Mesendoderm (in vitro differentiated cells): ENCODE data around the gene USP17L10.
"Not testable (repeated sequence)": the region's sequence is repeated elsewhere in the genome, so short reads cannot be mapped to it uniquely, and the experiment has no call there.

Source experiments
- DNase-seq: peaks from one replicate; pipeline ENCODE4 v3.0.0; 2013
- H2AK5ac ChIP-seq: 2 replicates; pipeline ENCODE4 v1.6.1; 2013; ENCODE audit warnings: low read length, inconsistent platforms
- H2BK120ac ChIP-seq: 2 replicates; pipeline ENCODE4 v1.6.1; 2013; ENCODE audit warnings: low read depth, mild to moderate bottlenecking, low read length, moderate library complexity, mixed read lengths
- H2BK15ac ChIP-seq: replicated peaks from 2 replicates; pipeline ENCODE4 v1.6.1; 2013; ENCODE audit warnings: low read depth, mild to moderate bottlenecking, moderate library complexity
- H2BK5ac ChIP-seq: 2 replicates; pipeline ENCODE4 v1.6.1; 2013; ENCODE audit warnings: low read length, inconsistent platforms
- H3K18ac ChIP-seq: 2 replicates; pipeline ENCODE4 v1.6.1; 2013; ENCODE audit warnings: mild to moderate bottlenecking, low read length, mixed read lengths
- H3K23ac ChIP-seq: one replicate; pipeline ENCODE4 v1.6.1; 2013; ENCODE audit warnings: low read length
- H3K27ac ChIP-seq: 2 replicates; pipeline ENCODE4 v1.5.1; 2013; ENCODE audit warnings: low read depth, mild to moderate bottlenecking, inconsistent platforms, low read length, moderate library complexity
- H3K27me3 ChIP-seq: 2 replicates; pipeline ENCODE4 v1.6.1; 2013; ENCODE audit warnings: low read length, control low read depth, mild to moderate bottlenecking, inconsistent platforms; ENCODE audit not compliant: insufficient read depth, poor library complexity
- H3K36me3 ChIP-seq: 2 replicates; pipeline ENCODE4 v1.6.1; 2013; ENCODE audit warnings: low read length, inconsistent platforms; ENCODE audit not compliant: control insufficient read depth, insufficient read depth
- H3K4ac ChIP-seq: one replicate; pipeline ENCODE4 v1.6.1; 2013; ENCODE audit warnings: low read depth, mild to moderate bottlenecking, low read length, moderate library complexity
- H3K4me1 ChIP-seq: 2 replicates; pipeline ENCODE4 v1.6.1; 2013; ENCODE audit warnings: low read depth, low read length, inconsistent platforms; ENCODE audit not compliant: control insufficient read depth
- H3K4me2 ChIP-seq: 2 replicates; pipeline ENCODE4 v1.6.1; 2013; ENCODE audit warnings: low read length
- H3K4me3 ChIP-seq: 2 replicates; pipeline ENCODE4 v1.5.1; 2013; ENCODE audit warnings: mild to moderate bottlenecking, low read length
- H3K56ac ChIP-seq: one replicate; pipeline ENCODE4 v1.6.1; 2013; ENCODE audit warnings: low read length
- H3K79me1 ChIP-seq: 2 replicates; pipeline ENCODE4 v1.6.1; 2013; ENCODE audit warnings: low read length, inconsistent platforms
- H3K79me2 ChIP-seq: 2 replicates; pipeline ENCODE4 v1.6.1; 2013; ENCODE audit warnings: mild to moderate bottlenecking, low read length; ENCODE audit not compliant: control insufficient read depth, insufficient read depth
- H3K9ac ChIP-seq: 2 replicates; pipeline ENCODE4 v1.6.1; 2013; ENCODE audit warnings: low read length, inconsistent platforms
- H4K5ac ChIP-seq: one replicate; pipeline ENCODE4 v1.6.1; 2013; ENCODE audit warnings: low read length
- H4K8ac ChIP-seq: one replicate; pipeline ENCODE4 v1.6.1; 2013; ENCODE audit warnings: low read depth, mild to moderate bottlenecking, control low read depth, low read length, moderate library complexity
- WGBS: extraction: QIAGEN DNeasy Blood & Tissue Kit; methylation state at CpG from one replicate; pipeline ENCODE4 v1.1.7; 2013; ENCODE audit warnings: low lambda C conversion rate, missing lambda C conversion rate; ENCODE audit not compliant: insufficient coverage; ENCODE audit errors: extremely low coverage; 5-methylcytosine and 5-hydroxymethylcytosine counted together

The USP17L10 gene

DNA sequence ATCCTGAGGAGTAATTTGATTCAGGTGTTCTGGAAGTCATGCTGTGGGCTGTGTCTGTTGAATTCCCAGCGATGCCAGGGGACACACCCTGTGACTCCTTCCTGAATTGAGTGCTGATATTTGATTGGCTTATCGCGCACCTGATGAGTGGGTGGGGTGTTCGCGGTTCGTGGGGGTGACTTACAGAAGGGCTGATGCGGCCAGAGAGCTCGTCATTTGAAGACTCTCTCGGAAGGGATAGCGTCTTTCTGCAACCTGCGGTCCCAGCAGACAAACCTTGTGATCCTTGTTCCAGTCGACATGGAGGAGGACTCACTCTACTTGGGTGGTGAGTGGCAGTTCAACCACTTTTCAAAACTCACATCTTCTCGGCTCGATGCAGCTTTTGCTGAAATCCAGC is 14.1 kb downstream of the USP17L10 start, which contains the start of gene USP17L13:
TSS of gene USP17L13 (plus strand) at position 301 of the 400 bp plus-strand sequence. CDS start at position 301, 0 bp downstream.
- not testable (repeated sequence) for H4K5ac ChIP-seq, H4K8ac ChIP-seq, H3K4me3 ChIP-seq, H3K56ac ChIP-seq, H3K36me3 ChIP-seq, H3K79me1 ChIP-seq, H3K27ac ChIP-seq, H2BK5ac ChIP-seq, DNase-seq, H2BK120ac ChIP-seq, H3K27me3 ChIP-seq, H2BK15ac ChIP-seq, H3K23ac ChIP-seq, H3K4me2 ChIP-seq, H3K4ac ChIP-seq, H3K79me2 ChIP-seq, H3K4me1 ChIP-seq, H2AK5ac ChIP-seq, H3K9ac ChIP-seq, H3K18ac ChIP-seq
- WGBS: no CpG with 5 or more reads among the region's 14 CpGs

DNA sequence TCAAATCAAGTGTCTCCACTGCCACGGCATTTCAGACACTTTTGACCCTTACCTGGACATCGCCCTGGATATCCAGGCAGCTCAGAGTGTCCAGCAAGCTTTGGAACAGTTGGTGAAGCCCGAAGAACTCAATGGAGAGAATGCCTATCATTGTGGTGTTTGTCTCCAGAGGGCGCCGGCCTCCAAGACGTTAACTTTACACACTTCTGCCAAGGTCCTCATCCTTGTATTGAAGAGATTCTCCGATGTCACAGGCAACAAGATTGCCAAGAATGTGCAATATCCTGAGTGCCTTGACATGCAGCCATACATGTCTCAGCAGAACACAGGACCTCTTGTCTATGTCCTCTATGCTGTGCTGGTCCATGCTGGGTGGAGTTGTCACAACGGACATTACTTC is 19.8 kb downstream of the USP17L10 start:
- not testable (repeated sequence) for H3K36me3 ChIP-seq, H3K23ac ChIP-seq, H3K27ac ChIP-seq, H3K4ac ChIP-seq, H2AK5ac ChIP-seq, H4K8ac ChIP-seq, H3K79me2 ChIP-seq, H2BK120ac ChIP-seq, H2BK15ac ChIP-seq, H3K4me1 ChIP-seq, H3K27me3 ChIP-seq, DNase-seq, H2BK5ac ChIP-seq, H3K79me1 ChIP-seq, H4K5ac ChIP-seq, H3K18ac ChIP-seq, H3K9ac ChIP-seq, H3K4me2 ChIP-seq, H3K4me3 ChIP-seq, H3K56ac ChIP-seq
- WGBS: no CpG with 5 or more reads among the region's 8 CpGs

DNA sequence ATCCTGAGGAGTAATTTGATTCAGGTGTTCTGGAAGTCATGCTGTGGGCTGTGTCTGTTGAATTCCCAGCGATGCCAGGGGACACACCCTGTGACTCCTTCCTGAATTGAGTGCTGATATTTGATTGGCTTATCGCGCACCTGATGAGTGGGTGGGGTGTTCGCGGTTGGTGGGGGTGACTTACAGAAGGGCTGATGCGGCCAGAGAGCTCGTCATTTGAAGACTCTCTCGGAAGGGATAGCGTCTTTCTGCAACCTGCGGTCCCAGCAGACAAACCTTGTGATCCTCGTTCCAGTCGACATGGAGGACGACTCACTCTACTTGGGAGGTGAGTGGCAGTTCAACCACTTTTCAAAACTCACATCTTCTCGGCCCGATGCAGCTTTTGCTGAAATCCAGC is 23.6 kb downstream of the USP17L10 start, which contains the start of gene USP17L15:
TSS of gene USP17L15 (plus strand) at position 301 of the 400 bp plus-strand sequence. CDS start at position 301, 0 bp downstream.
- DNase-seq, H3K56ac ChIP-seq, H3K4ac ChIP-seq, H3K27me3 ChIP-seq, H3K27ac ChIP-seq, H2BK15ac ChIP-seq, H4K5ac ChIP-seq, H2BK5ac ChIP-seq, H3K23ac ChIP-seq, H3K79me2 ChIP-seq, H3K4me3 ChIP-seq, H3K9ac ChIP-seq, H4K8ac ChIP-seq, H3K18ac ChIP-seq, H3K36me3 ChIP-seq, H3K79me1 ChIP-seq, H2AK5ac ChIP-seq, H3K4me2 ChIP-seq, H2BK120ac ChIP-seq, H3K4me1 ChIP-seq: not testable (repeated sequence)
- no CpG with 5 or more reads among the region's 15 CpGs for WGBS

DNA sequence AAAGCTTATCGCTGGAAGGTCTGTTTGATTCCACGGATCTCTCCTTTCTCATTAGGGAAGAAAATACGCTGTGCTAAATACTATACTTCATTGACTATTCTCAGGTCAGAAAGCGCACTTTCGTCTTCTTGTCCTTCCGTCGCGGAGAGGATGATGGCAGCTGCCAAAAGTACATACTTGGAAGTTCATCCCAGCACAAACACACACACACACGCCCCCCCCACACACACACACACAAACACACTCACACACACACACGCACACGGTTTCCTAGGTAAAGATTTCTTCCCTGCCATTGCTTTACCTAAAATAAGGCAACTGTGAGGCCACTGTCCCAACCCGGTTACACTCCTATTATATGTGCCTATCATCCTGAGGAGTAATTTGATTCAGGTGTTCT is 28.0 kb downstream of the USP17L10 start:
- not testable (repeated sequence) for H3K79me1 ChIP-seq, H3K9ac ChIP-seq, H3K36me3 ChIP-seq, H2BK120ac ChIP-seq, H3K27ac ChIP-seq, H4K5ac ChIP-seq, H4K8ac ChIP-seq, H3K23ac ChIP-seq, H3K4me2 ChIP-seq, H3K4me1 ChIP-seq, H2BK5ac ChIP-seq, H3K79me2 ChIP-seq, H3K27me3 ChIP-seq, H3K4ac ChIP-seq, H2AK5ac ChIP-seq, H3K56ac ChIP-seq, H3K18ac ChIP-seq, H2BK15ac ChIP-seq
- WGBS: no CpG with 5 or more reads among the region's 12 CpGs
- peak overlapping the region; percentile 44 for H3K4me3 ChIP-seq
- peak; percentile 1 for DNase-seq

DNA sequence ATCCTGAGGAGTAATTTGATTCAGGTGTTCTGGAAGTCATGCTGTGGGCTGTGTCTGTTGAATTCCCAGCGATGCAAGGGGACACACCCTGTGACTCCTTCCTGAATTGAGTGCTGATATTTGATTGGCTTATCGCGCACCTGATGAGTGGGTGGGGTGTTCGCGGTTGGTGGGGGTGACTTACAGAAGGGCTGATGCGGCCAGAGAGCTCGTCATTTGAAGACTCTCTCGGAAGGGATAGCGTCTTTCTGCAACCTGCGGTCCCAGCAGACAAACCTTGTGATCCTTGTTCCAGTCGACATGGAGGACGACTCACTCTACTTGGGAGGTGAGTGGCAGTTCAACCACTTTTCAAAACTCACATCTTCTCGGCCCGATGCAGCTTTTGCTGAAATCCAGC is 33.1 kb downstream of the USP17L10 start, which contains the start of gene USP17L17:
TSS of gene USP17L17 (plus strand) at position 301 of the 400 bp plus-strand sequence. CDS start at position 301, 0 bp downstream.
- H4K5ac ChIP-seq, H3K4ac ChIP-seq, H3K27ac ChIP-seq, H3K18ac ChIP-seq, DNase-seq, H2BK120ac ChIP-seq, H3K9ac ChIP-seq, H3K4me3 ChIP-seq, H3K4me2 ChIP-seq, H3K23ac ChIP-seq, H3K79me1 ChIP-seq, H2AK5ac ChIP-seq, H2BK5ac ChIP-seq, H3K56ac ChIP-seq, H2BK15ac ChIP-seq, H3K79me2 ChIP-seq, H3K4me1 ChIP-seq, H4K8ac ChIP-seq, H3K36me3 ChIP-seq, H3K27me3 ChIP-seq: not testable (repeated sequence)
- no CpG with 5 or more reads among the region's 14 CpGs for WGBS
